GM18520 (cell line): ENCODE results near the gene PDE10A.
A peak's percentile ranks its signal among the peaks of the same experiment; 100 is the strongest.

Experiments
- ATAC-seq: cut with Tn5 transposase; IDR thresholded peaks from one replicate; pipeline ENCODE4 v1.9.1; 2021; ENCODE audit not compliant: unreplicated experiment

PDE10A gene

GRCh38 chr6:165662749-165663376 is at the start of gene PDE10A:
Gene PDE10A, minus strand, starts transcription at chr6:165663241. Its CDS starts 430 bp downstream, at chr6:165662811.
- no peak for ATAC-seq

DNA sequence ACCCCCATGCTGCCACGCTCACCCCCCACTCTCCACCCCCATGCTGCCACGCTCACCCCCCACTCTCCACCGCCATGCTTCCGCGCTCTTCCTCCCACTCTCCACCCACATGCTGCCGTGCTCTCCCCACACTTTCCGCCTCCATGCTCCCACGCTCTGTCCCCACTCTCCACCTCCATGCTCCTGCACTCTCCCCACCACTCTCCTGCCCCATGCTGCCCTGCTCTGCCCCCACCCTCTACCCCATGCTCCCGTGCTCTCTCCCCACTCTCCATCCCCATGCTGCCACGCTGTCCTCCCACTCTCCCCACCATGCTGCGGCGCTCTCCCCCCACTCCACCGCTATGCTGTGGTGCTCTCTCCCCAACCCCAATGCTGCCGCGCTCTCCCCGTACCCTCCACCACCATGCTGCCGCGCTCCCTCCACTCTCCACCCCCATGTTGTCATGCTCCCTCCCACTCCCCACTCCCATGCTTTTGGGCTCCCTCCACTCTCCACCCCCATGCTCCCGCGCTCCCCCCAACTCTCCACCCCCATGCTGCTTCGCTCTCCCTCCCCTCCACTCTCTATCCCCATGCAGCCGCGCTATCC is 46.0 kb upstream of the PDE10A start:
- no peak for ATAC-seq

DNA sequence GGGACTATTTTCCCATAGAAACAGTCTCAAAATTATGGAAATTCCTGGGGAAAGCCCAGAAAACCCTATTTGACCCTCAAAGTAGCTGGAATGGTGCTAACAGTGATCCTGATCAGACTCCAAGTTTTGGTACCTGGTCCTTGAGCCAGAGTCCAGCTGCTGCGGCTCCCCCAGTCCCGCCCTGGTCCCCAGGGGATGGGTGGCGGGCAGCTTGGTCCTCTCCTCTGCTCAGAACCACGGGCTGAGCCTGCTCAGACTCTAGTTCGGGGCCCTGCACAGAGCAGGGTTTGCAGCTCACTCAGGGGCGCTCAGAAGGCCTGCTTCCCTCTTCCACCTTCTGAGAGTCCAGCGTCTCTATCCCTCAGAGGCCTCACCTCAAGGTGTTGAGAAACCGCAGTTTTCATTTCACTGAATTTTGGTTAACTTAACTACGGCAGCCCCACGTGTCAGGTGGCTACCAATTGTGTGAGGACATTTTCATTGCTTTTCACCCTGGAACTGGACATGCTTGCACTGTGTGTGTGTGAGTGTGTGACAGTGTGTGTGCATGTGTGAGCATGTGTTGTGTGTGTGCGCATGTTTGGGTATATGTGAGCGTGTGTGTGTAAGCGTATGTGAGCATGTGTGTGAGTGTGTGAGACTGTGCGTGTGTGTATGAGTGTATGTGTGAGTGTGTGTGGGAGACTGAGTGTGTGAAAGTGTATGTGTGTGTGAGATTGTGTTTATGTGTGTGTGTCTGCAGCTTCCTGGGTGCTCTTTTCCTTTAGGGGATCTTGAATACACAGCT is 44.2 kb upstream of the PDE10A start:
- ATAC-seq, result no peak

DNA sequence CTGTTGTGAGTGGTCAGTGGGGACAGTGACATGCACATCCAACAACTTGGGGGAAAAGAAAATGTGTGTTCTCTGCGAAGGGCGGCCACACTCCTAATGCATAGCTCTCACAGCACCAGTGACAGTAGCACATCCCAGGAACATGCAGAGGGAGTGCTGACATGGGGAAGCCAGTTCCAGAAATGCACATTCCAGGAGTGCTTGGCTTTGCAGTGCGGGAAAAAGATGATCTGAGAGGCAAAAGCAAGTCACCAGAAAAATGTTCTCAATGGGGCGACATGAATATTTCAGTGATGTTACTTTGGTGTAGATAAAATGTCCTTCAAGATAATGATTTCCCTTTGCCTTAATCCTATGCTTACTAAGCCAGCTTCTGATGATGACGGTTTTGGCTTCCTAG is 42.9 kb upstream of the PDE10A start:
- ATAC-seq, result no peak

DNA sequence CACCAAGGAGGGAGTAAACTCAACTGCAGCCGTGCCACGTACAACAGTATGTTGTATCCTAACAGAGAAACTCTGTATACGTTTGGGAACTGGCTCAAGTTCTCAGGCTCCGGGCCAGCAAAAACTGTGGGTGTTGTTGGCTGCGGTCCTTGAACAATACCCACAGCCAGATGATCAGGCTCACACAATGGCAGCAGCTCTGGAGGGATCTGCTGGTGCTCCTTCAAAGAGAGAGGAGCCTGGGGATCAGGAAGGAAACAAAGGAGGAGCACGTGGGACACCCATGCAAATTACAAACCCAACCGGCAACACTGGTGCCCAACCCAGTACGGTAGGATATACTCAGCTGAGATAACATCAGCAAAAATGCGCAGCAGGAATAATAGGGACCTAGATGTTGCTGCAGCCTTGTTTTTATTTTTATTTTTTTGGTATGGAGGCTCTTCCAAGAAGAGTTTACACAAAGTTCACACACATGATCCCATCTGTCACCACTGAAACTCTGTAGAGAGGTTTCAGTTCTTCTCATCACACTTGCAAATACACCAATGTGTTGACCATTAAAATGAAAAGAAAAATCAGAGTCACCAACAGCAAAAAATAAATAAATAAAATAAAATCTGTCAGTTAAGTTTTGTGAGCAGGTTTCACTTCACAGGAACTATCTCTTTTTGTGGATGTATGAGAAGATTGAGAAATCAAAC is 41.2 kb upstream of the PDE10A start:
- peak; percentile 34 for ATAC-seq

- no peak for ATAC-seq
These were observed 39.6 kb upstream of the PDE10A start for GRCh38 chr6:165702669-165703068.

GRCh38 chr6:165701564-165702354 is 38.7 kb upstream of the PDE10A start:
- peak; percentile 57 for ATAC-seq

GRCh38 chr6:165701005-165701404 is 38.0 kb upstream of the PDE10A start:
- no peak for ATAC-seq

DNA sequence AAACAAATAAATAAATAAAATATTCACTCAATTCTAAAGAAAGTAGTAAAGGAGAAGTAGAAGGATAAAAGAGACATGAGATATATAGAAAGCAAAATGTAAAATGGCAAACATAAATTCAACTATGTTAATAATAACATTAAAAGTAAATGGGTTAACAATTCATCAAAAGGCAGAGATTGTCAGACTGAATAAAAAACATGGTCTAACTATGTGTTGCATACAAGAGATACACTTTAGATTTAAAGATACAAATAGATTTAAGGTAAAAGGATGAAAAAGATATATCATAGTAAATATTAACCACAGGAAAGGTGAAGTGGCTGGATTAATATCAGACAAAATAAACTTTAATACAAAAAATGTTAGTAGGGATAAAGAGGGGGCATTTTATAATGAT is 35.8 kb upstream of the PDE10A start:
- ATAC-seq, result no peak

- ATAC-seq, result no peak
These were observed 34.1 kb upstream of the PDE10A start for GRCh38 chr6:165697171-165697570.

GRCh38 chr6:165695722-165696515 is 32.9 kb upstream of the PDE10A start:
- no peak for ATAC-seq

DNA sequence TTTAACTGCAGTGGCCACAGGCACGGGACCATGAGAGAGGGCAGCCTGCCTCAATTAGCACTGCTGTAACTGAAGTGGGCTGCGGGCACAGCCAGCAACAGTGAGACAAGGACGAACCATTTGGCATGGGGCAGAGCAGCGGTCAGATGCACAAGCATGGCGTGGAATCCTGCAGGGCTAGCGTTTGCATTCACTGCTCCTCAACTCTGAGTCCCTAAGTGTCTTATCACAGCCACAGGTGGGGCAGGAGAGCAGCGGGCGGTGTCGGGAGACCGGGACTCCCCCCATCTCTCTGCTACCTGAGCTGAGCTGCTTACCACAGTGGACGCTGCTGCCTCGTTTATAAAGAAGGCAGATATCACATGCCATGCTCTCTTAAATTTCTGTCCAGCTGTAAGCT is 31.3 kb upstream of the PDE10A start:
- ATAC-seq, result no peak

- no peak for ATAC-seq
These were observed 29.1 kb upstream of the PDE10A start for GRCh38 chr6:165692106-165692653.

- ATAC-seq, result no peak
These were observed 26.7 kb upstream of the PDE10A start for GRCh38 chr6:165689699-165690098.

DNA sequence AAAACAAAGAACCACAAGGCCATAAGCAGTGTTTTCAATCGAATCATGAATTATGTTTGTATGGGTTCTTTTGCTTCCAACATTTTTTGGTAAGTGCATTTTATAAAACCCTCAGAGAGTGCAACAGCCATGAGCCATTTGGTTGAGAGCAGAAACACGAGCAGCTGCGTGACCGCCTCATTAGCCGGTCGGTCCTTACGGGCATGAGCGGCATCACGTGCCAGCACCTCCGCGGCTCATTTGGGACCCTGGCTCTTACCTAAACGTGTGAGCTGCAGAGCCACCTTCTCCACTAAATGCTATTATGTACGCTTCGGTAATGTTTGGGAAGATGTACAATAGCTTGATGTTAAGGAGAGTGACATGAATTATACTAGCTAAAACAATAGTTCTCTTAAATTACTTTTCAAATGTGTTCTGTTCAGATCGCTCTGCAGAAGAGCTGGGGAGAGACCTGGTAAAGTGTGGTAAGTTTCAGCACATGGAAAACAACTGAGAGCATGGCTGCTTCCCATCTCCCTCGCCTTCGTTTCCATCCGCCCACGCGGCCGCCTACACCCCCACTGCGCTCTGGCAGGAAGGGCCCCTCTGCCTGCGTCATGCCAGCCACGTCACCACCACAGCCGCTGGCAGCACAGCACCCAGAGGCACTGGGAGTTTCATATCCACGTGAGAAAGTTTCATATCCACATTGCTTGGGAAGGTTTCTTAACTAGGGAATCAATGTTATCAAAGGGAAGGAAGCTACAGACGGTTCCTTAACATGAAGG is 23.7 kb upstream of the PDE10A start:
- no peak for ATAC-seq

- no peak for ATAC-seq
These were observed 22.3 kb upstream of the PDE10A start for GRCh38 chr6:165685302-165685701.

DNA sequence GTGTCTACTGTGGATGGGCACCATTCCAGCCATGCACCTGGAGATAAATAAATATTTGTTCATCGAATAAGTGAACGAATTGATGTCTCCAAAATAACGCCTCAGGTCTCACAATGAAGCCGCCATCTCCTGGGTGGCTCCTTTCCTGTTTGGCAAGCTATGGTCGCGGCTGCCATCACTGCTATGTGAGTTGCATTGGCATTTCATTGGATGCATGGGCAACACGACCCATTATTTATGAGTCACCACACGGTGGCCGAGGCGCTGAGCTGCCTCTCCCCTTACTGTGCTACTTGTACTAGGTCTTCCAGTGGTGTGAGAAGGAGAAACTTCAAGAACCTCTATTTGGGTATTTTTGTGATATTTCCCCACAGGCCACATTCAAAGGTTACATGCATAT is 21.3 kb upstream of the PDE10A start:
- ATAC-seq, result no peak

DNA sequence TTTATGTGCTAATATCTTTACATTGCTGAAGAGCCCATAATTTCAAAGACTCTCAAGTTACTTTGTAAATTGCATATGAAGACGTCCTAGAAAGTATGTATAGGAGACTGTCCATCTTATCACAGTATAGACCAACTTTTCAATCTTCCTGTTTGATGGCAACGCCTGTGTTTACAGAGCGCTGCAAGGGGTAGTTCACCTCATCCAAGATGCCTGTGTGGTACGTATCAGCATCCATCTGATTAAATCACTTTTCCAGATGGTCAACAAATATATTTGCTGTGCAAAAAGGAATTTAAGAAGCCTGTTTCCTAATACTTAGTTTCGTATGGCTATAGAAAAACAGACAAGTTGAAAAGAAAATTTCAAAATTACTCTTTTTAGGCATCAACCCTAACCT is 17.9 kb upstream of the PDE10A start:
- ATAC-seq, result no peak

- no peak for ATAC-seq
These were observed 16.3 kb upstream of the PDE10A start for GRCh38 chr6:165679326-165679725.
